Hepatocyte (in vitro differentiated cells): Measurements from ENCODE around the gene ZDHHC14. TPM values are rescaled to one million over a fixed set of nuclear protein-coding genes. Genes with fewer than 3 reads are reported as not detected.

Source experiments
- DNase-seq: peaks from one replicate; pipeline ENCODE4 v3.0.0-alpha.2; 2016; ENCODE audit warnings: low spot score
- H2AFZ ChIP-seq: fragments of 200-600 bp; sonication (generic); 2 replicates; pipeline ENCODE4 v1.6.0; 2016; ENCODE audit warnings: antibody characterized with exemption, mild to moderate bottlenecking
- H3K27ac ChIP-seq: fragments of 200-600 bp; sonication (generic); 2 replicates; pipeline ENCODE4 v1.5.1; 2016; ENCODE audit warnings: mild to moderate bottlenecking
- H3K27me3 ChIP-seq: fragments of 200-600 bp; sonication (generic); 2 replicates; pipeline ENCODE4 v1.6.1; 2016
- H3K36me3 ChIP-seq: fragments of 200-600 bp; sonication (generic); replicated peaks from 2 replicates; pipeline ENCODE4 v1.5.1; 2016; ENCODE audit warnings: low read depth; ENCODE audit not compliant: insufficient read depth
- H3K4me1 ChIP-seq: fragments of 200-600 bp; sonication (generic); 2 replicates; pipeline ENCODE4 v1.5.1; 2016; ENCODE audit warnings: mild to moderate bottlenecking, moderate library complexity; ENCODE audit not compliant: insufficient read depth
- H3K4me2 ChIP-seq: fragments of 200-600 bp; sonication (generic); 2 replicates; pipeline ENCODE4 v1.6.0; 2016
- H3K4me3 ChIP-seq: fragments of 200-600 bp; sonication (generic); 2 replicates; pipeline ENCODE4 v1.5.1; 2016; ENCODE audit warnings: mild to moderate bottlenecking
- H3K79me2 ChIP-seq: fragments of 200-600 bp; sonication (generic); 2 replicates; pipeline ENCODE4 v1.6.0; 2017; ENCODE audit warnings: mild to moderate bottlenecking
- H3K9me2 ChIP-seq: fragments of 200-600 bp; sonication (generic); replicated peaks from 2 replicates; pipeline ENCODE4 v1.6.0; 2017; ENCODE audit warnings: mild to moderate bottlenecking; ENCODE audit not compliant: insufficient read depth
- H3K9me3 ChIP-seq: fragments of 200-600 bp; sonication (generic); 2 replicates; pipeline ENCODE4 v1.5.1; 2016; ENCODE audit warnings: low read depth, mild to moderate bottlenecking
- H4K20me1 ChIP-seq: fragments of 200-600 bp; sonication (generic); 2 replicates; pipeline ENCODE4 v1.6.0; 2016; ENCODE audit warnings: mild to moderate bottlenecking; ENCODE audit not compliant: insufficient read depth, poor library complexity, severe bottlenecking
- CTCF ChIP-seq: fragments of 200-600 bp; sonication (generic); IDR thresholded peaks from 2 replicates; pipeline ENCODE4 v1.5.1; 2016; ENCODE audit warnings: antibody characterized with exemption, mild to moderate bottlenecking; ENCODE audit not compliant: poor library complexity
- EZH2 ChIP-seq: fragments of 200-600 bp; sonication (generic); IDR thresholded peaks from 2 replicates; pipeline ENCODE4 v1.6.1; 2016; ENCODE audit warnings: antibody characterized with exemption, mild to moderate bottlenecking, borderline replicate concordance
- EZH2phosphoT487 ChIP-seq: fragments of 200-600 bp; sonication (generic); IDR thresholded peaks from one replicate; pipeline ENCODE4 v1.6.1; 2018; ENCODE audit warnings: antibody characterized with exemption, mild to moderate bottlenecking, low read depth, moderate library complexity; ENCODE audit not compliant: unreplicated experiment, severe bottlenecking
- WGBS: methylation state at CpG from one replicate; pipeline ENCODE4 v1.1.6; 2016; ENCODE audit warnings: low lambda C conversion rate; ENCODE audit errors: missing lambda C conversion rate; 5-methylcytosine and 5-hydroxymethylcytosine counted together
- polyA plus RNA-seq: library from polyadenylated mRNA; unstranded; fragments of >200 nt; fragmentation: Nextera tagmentation; extraction: Ambion mirVana; gene quantifications from 2 replicates; pipeline ENCODE4 v1.2.1, GENCODE V29; 2016
- total RNA-seq: library from RNA; depleted of rRNA; stranded (reverse); fragments of >200 nt; gene quantifications from 2 replicates; pipeline ENCODE4 v1.2.3, GENCODE V29; 2014

ZDHHC14 gene
- total and polyA plus RNA-seq, 2 experiments from 2014 or later, result 11.8 to 25.2 TPM

DNA sequence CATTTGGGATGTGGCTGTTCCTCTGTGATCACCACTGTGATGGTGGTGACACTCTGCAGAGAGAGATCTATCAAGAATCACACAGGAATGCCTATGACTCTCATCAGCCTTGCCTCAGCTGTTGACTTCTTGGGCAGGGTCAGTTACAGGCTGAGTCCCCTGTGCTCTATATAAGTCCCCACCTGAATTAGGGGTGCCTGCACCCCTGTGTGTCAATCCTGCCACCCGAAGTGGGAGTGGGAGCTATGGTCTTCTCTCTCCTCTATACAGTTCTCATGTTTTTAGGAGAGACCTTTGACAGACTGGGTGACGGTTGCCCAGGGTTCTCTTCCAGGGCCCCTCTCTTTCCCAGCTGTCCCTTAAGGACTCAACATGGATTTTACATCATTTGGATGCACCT, 173.8 kb downstream of the ZDHHC14 start:
- H3K79me2 ChIP-seq, result no peaks in the 10 kb centered on the region
- WGBS, result 90% methylated on average over 2 of the region's 2 CpGs
- H3K36me3 ChIP-seq, result no peaks in the 10 kb centered on the region
- no peaks in the 10 kb centered on the region for H3K9me3 ChIP-seq
- no peaks in the 10 kb centered on the region for H3K4me1 ChIP-seq
- H2AFZ ChIP-seq, result no peak overlapping the region
- no peaks in the 10 kb centered on the region for H3K27me3 ChIP-seq
- no peak overlapping the region for H3K4me3 ChIP-seq
- no peak overlapping the region for H3K27ac ChIP-seq
- H4K20me1 ChIP-seq, result no peaks in the 10 kb centered on the region
- H3K4me2 ChIP-seq, result no peak overlapping the region
- no peaks in the 10 kb centered on the region for H3K9me2 ChIP-seq
- TF ChIP-seq EZH2, result no peak
- no peak for TF ChIP-seq EZH2phosphoT487
- TF ChIP-seq CTCF, result no peak
- no peak for DNase-seq

DNA sequence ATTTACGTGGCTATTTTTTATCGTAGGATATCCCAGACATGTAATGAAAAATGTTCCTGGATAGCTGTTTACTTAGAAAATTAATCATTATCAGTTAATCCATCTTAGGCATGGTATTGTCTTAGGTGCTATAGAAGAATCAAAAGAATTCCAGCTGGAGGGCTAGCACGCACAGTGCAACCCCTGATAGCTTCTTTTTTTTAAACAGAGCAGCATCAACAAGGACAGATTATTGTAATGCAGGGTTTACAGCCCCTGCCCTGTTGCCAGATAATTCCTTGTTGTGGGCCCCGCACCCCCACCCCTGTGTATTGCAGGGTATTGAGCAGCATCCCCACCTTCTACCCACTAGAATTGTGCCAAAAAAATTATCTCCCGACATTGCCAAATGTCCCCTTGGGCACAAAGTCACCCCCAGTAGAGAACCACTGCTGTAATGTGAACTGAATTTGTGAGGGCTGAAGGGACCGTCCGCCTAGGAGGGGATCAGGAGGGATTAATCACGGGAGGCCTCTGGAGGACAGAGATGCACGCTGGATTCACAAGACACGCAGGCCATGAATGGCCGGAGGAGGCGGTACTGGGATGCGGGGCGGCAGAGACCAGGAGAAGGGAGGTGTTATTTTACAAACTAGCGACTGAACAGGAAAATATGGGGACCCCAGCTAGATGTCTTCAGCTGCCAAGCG, 174.6 kb downstream of the ZDHHC14 start:
- H3K79me2 ChIP-seq, result no peaks in the 10 kb centered on the region
- no peak for DNase-seq
- no peaks in the 10 kb centered on the region for H4K20me1 ChIP-seq
- no peaks in the 10 kb centered on the region for H3K36me3 ChIP-seq
- H3K27ac ChIP-seq, result no peak overlapping the region
- TF ChIP-seq CTCF (no peak), EZH2phosphoT487 (no peak), EZH2 (no peak)
- no peaks in the 10 kb centered on the region for H3K4me1 ChIP-seq
- WGBS, result 65% methylated on average over 16 of the region's 16 CpGs
- H3K9me2 ChIP-seq, result no peaks in the 10 kb centered on the region
- no peaks in the 10 kb centered on the region for H3K9me3 ChIP-seq
- H2AFZ ChIP-seq, result no peak overlapping the region
- no peak overlapping the region for H3K4me2 ChIP-seq
- no peak overlapping the region for H3K4me3 ChIP-seq
- no peaks in the 10 kb centered on the region for H3K27me3 ChIP-seq

DNA sequence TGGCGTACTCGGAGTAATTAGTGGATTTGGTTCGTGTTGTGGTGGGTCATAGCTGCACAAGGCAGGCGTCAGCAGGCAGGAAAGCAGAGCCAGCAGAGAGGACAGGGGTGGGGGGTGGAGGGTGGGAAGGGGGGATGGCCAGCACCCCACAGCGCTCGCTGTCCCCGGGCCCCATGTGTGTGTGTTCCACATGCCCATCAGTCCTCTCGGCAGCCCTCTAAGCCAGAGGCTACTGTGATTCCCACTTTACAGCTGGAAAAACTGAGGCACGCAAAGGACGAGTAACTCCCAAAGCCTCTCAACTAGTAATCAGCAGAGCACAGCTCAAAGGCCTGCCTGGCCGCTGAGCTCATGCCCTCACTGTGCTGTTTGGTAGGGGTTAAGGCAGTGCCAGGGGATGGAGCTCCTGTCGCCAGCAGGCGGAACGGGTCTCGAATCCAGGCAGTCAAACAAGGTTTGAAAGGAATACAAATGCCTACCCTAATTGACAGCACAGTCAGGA, 175.2 kb downstream of the ZDHHC14 start:
- H3K36me3 ChIP-seq, result no peaks in the 10 kb centered on the region
- WGBS, result 94% methylated on average over 14 of the region's 15 CpGs
- H3K27ac ChIP-seq, result no peak overlapping the region
- no peaks in the 10 kb centered on the region for H3K79me2 ChIP-seq
- H3K27me3 ChIP-seq, result no peaks in the 10 kb centered on the region
- H2AFZ ChIP-seq, result no peak overlapping the region
- no peaks in the 10 kb centered on the region for H4K20me1 ChIP-seq
- no peaks in the 10 kb centered on the region for H3K4me1 ChIP-seq
- H3K9me2 ChIP-seq, result no peaks in the 10 kb centered on the region
- H3K9me3 ChIP-seq, result no peaks in the 10 kb centered on the region
- H3K4me3 ChIP-seq, result no peak overlapping the region
- TF ChIP-seq CTCF (no peak), EZH2phosphoT487 (no peak), EZH2 (no peak)
- H3K4me2 ChIP-seq, result no peak overlapping the region
- DNase-seq, result no peak
